H1 (cell line): ENCODE data around the gene GLRX3. TPM values are rescaled to one million over a fixed set of nuclear protein-coding genes. Genes with fewer than 3 reads are reported as not detected.

Source experiments
- SP4 ChIP-seq: IDR thresholded peaks from 2 replicates; pipeline ENCODE4 v1.6.1; 2012; ENCODE audit warnings: low read length, inconsistent platforms
- TAF7 ChIP-seq: optimal IDR thresholded peaks from 2 replicates; pipeline ENCODE3; 2011; ENCODE audit warnings: low read depth, mild to moderate bottlenecking, inconsistent platforms, low read length, moderate library complexity, borderline replicate concordance
- polyA plus RNA-seq, 7 experiments: library from polyadenylated mRNA; depleted of rRNA in 3 of 7; stranded (reverse) in 5 of 7; unstranded in 2 of 7; fragments of >200 nt in 5 of 7; fragments of 200-250 nt in 2 of 7; gene quantifications; 1 replicate in 5 of 7; 2 replicates in 1 of 7; 4 replicates in 1 of 7; pipeline versions ENCODE4 v1.2.1 to v1.2.3, GENCODE V29; 2011 to 2013; ENCODE audit warnings: missing spikeins in 2 of 7, mixed read lengths in 2 of 7
- total RNA-seq: library from RNA; stranded (reverse); fragmentation: NEBNext Ultra II Directional; extraction: Animal tissue kit (Norgen Biotek cat#: 25700); gene quantifications from 2 replicates; pipeline ENCODE4 v1.2.1, GENCODE V29; 2021

The GLRX3 gene
- total and polyA plus RNA-seq, 2 of the 8 experiments (the other 6 are each of a cell fraction or from before 2014, with no cell fraction given), result 59.9 to 157 TPM

DNA sequence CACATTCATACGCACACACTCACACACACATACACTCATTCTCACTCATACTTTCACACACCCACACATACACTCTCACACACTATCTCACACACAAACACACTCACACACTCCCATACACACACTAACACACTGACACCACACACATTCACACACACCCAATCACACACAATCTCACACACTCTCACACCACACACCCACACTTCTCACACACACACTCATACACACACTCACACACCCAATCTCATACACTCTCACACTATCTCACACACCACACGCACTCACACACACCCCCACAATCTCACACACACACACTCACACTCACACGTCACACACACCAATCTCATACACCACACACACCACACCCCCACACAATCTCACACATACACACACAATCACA lies 71.0 kb downstream of the GLRX3 start (continued):
- TF ChIP-seq TAF7 (no peak), SP4 (no peak)
